A549 treated with RU486 at 1 μM for 4 hours (cell line): ENCODE data around the gene MLF1. TPM values are rescaled to one million over a fixed set of nuclear protein-coding genes. Genes with fewer than 3 reads are reported as not detected.

ENCODE experiments used
- total RNA-seq: library from RNA; stranded (reverse); fragments of 200-300 nt; extraction: Qiagen RNA extraction; gene quantifications from 5 replicates; pipeline ENCODE4 v1.2.3, GENCODE V29; 2022; ENCODE audit warnings: low read depth

The MLF1 gene
- total RNA-seq = 22.3 to 30.0 TPM (median 27.6 TPM) in 5 replicates

GRCh38 chr3:158570999-158571702 lies at the start of gene MLF1:
Gene MLF1 (plus strand): TSS chr3:158571194. CDS start chr3:158571301, 107 bp downstream.

DNA sequence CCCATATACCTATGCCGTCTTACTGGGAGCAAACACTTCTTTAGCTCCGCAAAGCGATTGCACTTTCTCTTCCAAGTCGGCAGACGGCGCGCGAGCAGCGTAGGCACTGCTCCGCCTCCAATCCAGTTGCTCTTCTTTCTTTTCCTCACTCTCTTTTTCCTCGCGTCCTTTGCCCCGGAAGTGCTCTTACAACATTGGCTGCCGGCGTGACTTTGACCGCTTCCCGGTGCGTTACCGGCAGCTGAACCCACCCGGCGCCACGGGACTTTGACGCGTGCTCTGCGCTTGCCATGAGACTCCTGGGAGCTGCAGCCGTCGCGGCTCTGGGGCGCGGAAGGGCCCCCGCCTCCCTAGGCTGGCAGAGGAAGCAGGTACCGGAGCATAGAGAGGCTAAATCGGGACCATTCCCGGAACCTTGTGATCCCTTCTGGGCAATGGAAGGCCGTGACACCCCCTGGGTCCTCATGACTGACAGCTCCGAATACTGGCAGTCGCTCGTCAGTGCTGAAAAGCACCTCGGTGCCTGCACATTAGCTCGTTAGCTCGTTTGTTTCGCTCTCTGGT lies 73.4 kb downstream of the MLF1 start, which contains the start of gene GFM1:
Gene GFM1, plus strand, starts transcription at position 183 of the 564 bp plus-strand sequence. Its CDS starts 108 bp downstream, at position 291.

Other genes with a start within 250 kb of the MLF1 start
- gene GFM1, start 73.3 kb downstream of the MLF1 start, total RNA-seq = 35.1 to 65.7 TPM (median 41.5 TPM) in 5 replicates
- 62.1 to 116 TPM (median 93.7 TPM) in 5 replicates for gene LXN, start 101.5 kb downstream of the MLF1 start, total RNA-seq
- 9.2 to 13.4 TPM (median 11.7 TPM) in 5 replicates for gene RARRES1, start 161.3 kb downstream of the MLF1 start, total RNA-seq
- gene MFSD1, start 230.9 kb downstream of the MLF1 start, total RNA-seq = 33.8 to 57.8 TPM (median 49.0 TPM) in 5 replicates